ENCODE results near the gene CATSPERE. TPM values are rescaled to one million over a fixed set of nuclear protein-coding genes. Genes with fewer than 3 reads are reported as not detected.

Gene CATSPERE
- total and polyA plus RNA-seq, 2 of the 8 experiments (the other 6 are each of a cell fraction or from before 2014, with no cell fraction given), result 0.05 to 0.45 TPM

DNA sequence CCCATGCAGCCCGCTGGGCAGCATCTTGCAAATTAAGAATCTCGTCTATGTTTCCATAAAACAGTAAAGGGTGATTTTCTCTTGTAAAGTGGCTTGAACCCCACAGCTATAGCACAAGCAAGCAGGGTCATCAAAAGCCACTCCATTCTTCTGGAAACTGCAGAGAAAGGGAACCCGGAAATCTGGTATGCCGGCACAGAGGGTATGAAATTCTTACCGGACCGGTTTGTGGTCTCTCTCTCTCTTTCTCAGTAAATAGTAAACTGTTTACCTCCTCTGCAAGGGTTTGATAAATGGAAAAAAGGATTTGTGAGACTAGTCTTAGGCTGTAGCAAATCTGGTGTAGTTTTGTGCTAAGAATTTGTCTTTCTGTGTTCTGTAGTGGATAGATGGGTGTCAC is 6.7 kb upstream of the CATSPERE start:
- Histone ChIP-seq H3K36me3 (ENCODE audit: control insufficient read depth in 2 of 4, insufficient read depth in 4 of 4, low read length in 3 of 4) (peaks cover 0 to 9% (median 0%) of the 10 kb centered on the region in 4 experiments; a peak in 1 of 8 replicates), H3K79me2 (ENCODE audit: control insufficient read depth in 1 of 2, insufficient read depth in 2 of 2, low read length in 2 of 2) (peaks cover 5 to 19% of the 10 kb centered on the region in 2 experiments), H2BK15ac (ENCODE audit: low read length) (no peak overlapping the region), H4K91ac (replicated peaks; ENCODE audit: insufficient read length, low read length) (no peak overlapping the region), H3K23ac (ENCODE audit: insufficient read length) (no peak overlapping the region), H2BK20ac (ENCODE audit: low read length) (no peak overlapping the region), H3K4me3 (ENCODE audit: extremely low read depth in 1 of 4, insufficient read depth in 2 of 4, low read depth in 3 of 4, low read length in 4 of 4) (0 out of 8 replicates have a peak overlapping the region, but pooled peaks of 1 of the 4 experiments have one; percentile 2), H2BK120ac (replicated peaks; ENCODE audit: low read depth, low read length) (no peak overlapping the region), H3K18ac (ENCODE audit: extremely low read depth, low read length) (peak overlapping the region; percentile 9; the same call in 1 of the 2 replicates), H2BK5ac (ENCODE audit: low read depth, low read length) (peak overlapping the region; percentile 42; the same call in 1 of the 2 replicates), H3K4me1 (replicated peaks in 1 of 4; ENCODE audit: control insufficient read depth in 3 of 4, insufficient read depth in 4 of 4, low read length in 3 of 4) (peaks cover 1 to 19% (median 16%) of the 10 kb centered on the region in 4 experiments; a peak in 4 of 7 replicates), H3K4me2 (ENCODE audit: insufficient read depth in 1 of 2, low read depth in 2 of 2, low read length in 2 of 2) (0 out of 4 replicates have a peak overlapping the region, but pooled peaks of 1 of the 2 experiments have one; percentile 28), H4K20me1 (replicated peaks in 1 of 2; ENCODE audit: control insufficient read depth in 1 of 2, insufficient read depth in 2 of 2, low read length in 2 of 2) (peaks cover 0 to 3% of the 10 kb centered on the region in 2 experiments), H3K56ac (replicated peaks; ENCODE audit: insufficient read length, low read depth, low read length) (no peak overlapping the region), H3K4ac (replicated peaks; ENCODE audit: insufficient read length, low read depth, low read length) (no peak overlapping the region), H3K79me1 (ENCODE audit: low read depth, low read length) (no peaks in the 10 kb centered on the region), H2BK12ac (ENCODE audit: low read depth, low read length) (0 out of 2 replicates have a peak overlapping the region, but pooled peaks have one; percentile 55), H4K8ac (ENCODE audit: extremely low read depth, insufficient read depth, low read length) (no peak overlapping the region), H4K5ac (ENCODE audit: insufficient read length, low read depth, low read length) (no peak overlapping the region), H3K14ac (ENCODE audit: insufficient read length) (no peak overlapping the region), H3K27me3 (replicated peaks in 1 of 4; ENCODE audit: control insufficient read depth in 3 of 4, extremely low read depth in 1 of 4, insufficient read depth in 3 of 4, low read length in 3 of 4) (no peaks in the 10 kb centered on the region), H3K9me3 (ENCODE audit: insufficient read depth in 2 of 2, low read depth in 1 of 2, low read length in 1 of 2) (no peaks in the 10 kb centered on the region), H3K23me2 (ENCODE audit: low read depth, low read length) (peaks cover 2% of the 10 kb centered on the region; the same call in 1 of the 2 replicates), H3K9ac (replicated peaks in 1 of 4; ENCODE audit: extremely low read depth in 1 of 4, low read depth in 3 of 4, low read length in 3 of 4) (no peak overlapping the region), H3K27ac (ENCODE audit: low read depth, low read length) (no peak overlapping the region), H2AK5ac (ENCODE audit: low read depth, low read length) (no peak overlapping the region), H2AFZ (ENCODE audit: low read length) (no peak overlapping the region; the same call in 1 of the 2 replicates)
- CTCF ChIA-PET (ENCODE audit: partially characterized antibody), result no interaction called here
- FAIRE-seq, result no peak
- TF ChIP-seq SP1 (IDR thresholded peaks at IDR 0.05; ENCODE audit: low read depth, low read length) (peak; percentile 58; the same call in 1 of the 2 replicates), ZNF274 (IDR thresholded peaks at IDR 0.05; ENCODE audit: borderline replicate concordance, extremely low read depth, low read length) (no peak), ASH2L (IDR thresholded peaks at IDR 0.05; ENCODE audit: low read length) (peak; percentile 44), RBBP5 (IDR thresholded peaks at IDR 0.05; ENCODE audit: borderline replicate concordance, low read depth, low read length) (peak; percentile 73; the same call in 1 of the 2 replicates)
- POLR2A ChIA-PET (ENCODE audit: partially characterized antibody), result interaction anchor here (0.6 kb wide), 1 partner anchor 22 kb away, joined by 3 read pairs; no protein-coding TSS in a partner anchor
- 49% methylated on average over 6 of the region's 6 CpGs; no CpG with 5 or more reads in 1 of the 2 experiments for WGBS, 2 experiments (ENCODE audit: extremely low coverage in 1 of 2, insufficient coverage in 1 of 2, insufficient read length in 1 of 2, insufficient replicate concordance in 2 of 2, low coverage in 1 of 2, low lambda C conversion rate in 2 of 2, missing lambda C conversion rate in 1 of 2)
- no peak for DNase-seq (ENCODE audit: low read depth in 1 of 2, low spot score in 2 of 2)
